CD14-positive monocyte (primary cell): ENCODE measurements around the gene TMEM272. TPM values are rescaled to one million over a fixed set of nuclear protein-coding genes. Genes with fewer than 3 reads are reported as not detected.

ENCODE experiments used
- DNase-seq, 3 donors: peaks; one replicate each; pipeline ENCODE4 v3.0.0-alpha.2; 2011 to 2022
- H2AFZ ChIP-seq: 2 replicates; pipeline ENCODE4 v1.6.0; 2012; ENCODE audit warnings: mild to moderate bottlenecking, low read depth, low read length, inconsistent platforms; ENCODE audit not compliant: insufficient read depth, poor library complexity, severe bottlenecking
- H3K27ac ChIP-seq, 2 donors: 1 replicate in 1 of 2; 2 replicates in 1 of 2; pipeline ENCODE4 v1.5.1; 2012 to 2013; ENCODE audit warnings: low read length in 2 of 2, control low read depth in 1 of 2, inconsistent platforms in 1 of 2, low read depth in 1 of 2, mild to moderate bottlenecking in 1 of 2
- H3K27me3 ChIP-seq, 2 donors: one replicate each; pipeline versions ENCODE4 v1.6.0 to v1.6.1; 2011 to 2013; ENCODE audit warnings: low read length in 2 of 2; ENCODE audit not compliant: control insufficient read depth in 2 of 2, insufficient read depth in 2 of 2
- H3K36me3 ChIP-seq, 2 donors: replicated peaks in 1 of 2; 1 replicate in 1 of 2; 2 replicates in 1 of 2; pipeline versions ENCODE4 v1.5.1 to v1.6.1; 2012 to 2013; ENCODE audit warnings: low read length in 2 of 2, control low read depth in 1 of 2, inconsistent platforms in 1 of 2, mild to moderate bottlenecking in 1 of 2; ENCODE audit not compliant: insufficient read depth in 2 of 2, control insufficient read depth in 1 of 2
- H3K4me1 ChIP-seq, 2 donors: 1 replicate in 1 of 2; 2 replicates in 1 of 2; pipeline versions ENCODE4 v1.5.1 to v1.6.1; 2012 to 2013; ENCODE audit warnings: low read length in 2 of 2, control low read depth in 1 of 2, inconsistent platforms in 1 of 2, mild to moderate bottlenecking in 1 of 2, moderate library complexity in 1 of 2; ENCODE audit not compliant: insufficient read depth in 2 of 2, control insufficient read depth in 1 of 2
- H3K4me2 ChIP-seq: replicated peaks from 2 replicates; pipeline ENCODE3; 2012; ENCODE audit warnings: low read length, moderate library complexity, mild to moderate bottlenecking; ENCODE audit not compliant: poor library complexity, severe bottlenecking; ENCODE audit errors: extremely low read depth
- H3K4me3 ChIP-seq, 3 experiments: fragments of 200-600 bp in 1 of 3; sonication (generic) in 1 of 3; replicated peaks in 1 of 3; 1 replicate in 2 of 3; 2 replicates in 1 of 3; pipeline ENCODE4 v1.5.1; 2011 to 2013; ENCODE audit warnings: low read length in 3 of 3, mild to moderate bottlenecking in 3 of 3, control low read depth in 2 of 3, low read depth in 2 of 3, inconsistent platforms in 1 of 3, moderate library complexity in 1 of 3
- H3K79me2 ChIP-seq: 2 replicates; pipeline ENCODE4 v1.6.0; 2012; ENCODE audit warnings: mild to moderate bottlenecking, control low read depth, inconsistent platforms, low read length, moderate library complexity; ENCODE audit not compliant: insufficient read depth
- H3K9ac ChIP-seq: 2 replicates; pipeline ENCODE4 v1.6.0; 2017; ENCODE audit warnings: low read length, mild to moderate bottlenecking; ENCODE audit not compliant: insufficient read depth, poor library complexity, severe bottlenecking
- H3K9me3 ChIP-seq, 2 donors: replicated peaks in 1 of 2; 1 replicate in 1 of 2; 2 replicates in 1 of 2; pipeline versions ENCODE4 v1.5.1 to v1.6.1; 2012 to 2013; ENCODE audit warnings: low read length in 2 of 2, control low read depth in 1 of 2; ENCODE audit not compliant: control insufficient read depth in 1 of 2, insufficient read depth in 1 of 2
- H4K20me1 ChIP-seq: 2 replicates; pipeline ENCODE4 v1.6.0; 2012; ENCODE audit warnings: mild to moderate bottlenecking, low read length, control low read depth, moderate library complexity; ENCODE audit not compliant: insufficient read depth
- H3K27ac Mint-ChIP-seq, 7 donors: one replicate each; pipeline ENCODE4 v1.8.0; 2020; ENCODE audit warnings: mild to moderate bottlenecking in 7 of 7, mixed read lengths in 7 of 7, moderate library complexity in 6 of 7, inconsistent platforms in 2 of 7
- H3K27me3 Mint-ChIP-seq, 3 donors: one replicate each; pipeline ENCODE4 v1.8.0; 2021 to 2022; ENCODE audit warnings: low read depth in 3 of 3, mild to moderate bottlenecking in 3 of 3, mixed read lengths in 3 of 3, moderate library complexity in 3 of 3, inconsistent platforms in 1 of 3
- H3K36me3 Mint-ChIP-seq, 2 donors: one replicate each; pipeline ENCODE4 v1.8.0; 2020; ENCODE audit warnings: mixed read lengths in 2 of 2, inconsistent platforms in 1 of 2, mild to moderate bottlenecking in 1 of 2
- H3K4me1 Mint-ChIP-seq: one replicate; pipeline ENCODE4 v1.8.0; 2020; ENCODE audit warnings: mild to moderate bottlenecking, mixed read lengths
- H3K4me3 Mint-ChIP-seq, 2 donors: one replicate each; pipeline ENCODE4 v1.8.0; 2020; ENCODE audit warnings: mild to moderate bottlenecking in 2 of 2, mixed read lengths in 2 of 2, moderate library complexity in 1 of 2
- H3K9me3 Mint-ChIP-seq, 7 donors: one replicate each; pipeline ENCODE4 v1.8.0; 2020 to 2022; ENCODE audit warnings: mixed read lengths in 7 of 7, mild to moderate bottlenecking in 6 of 7, moderate library complexity in 6 of 7, inconsistent platforms in 2 of 7
- WGBS: methylation state at CpG from one replicate; pipeline ENCODE4 v1.1.5; 2013; ENCODE audit warnings: missing lambda C conversion rate; ENCODE audit not compliant: insufficient coverage; 5-methylcytosine and 5-hydroxymethylcytosine counted together
- intact Hi-C, 2 donors: fragments of 100-400 bp; cut with micrococcal nuclease; formaldehyde crosslinking; loops; one replicate each; pipeline versions ENCODE4 v1.15.0 to v1.15.1; 2023
- polyA plus RNA-seq, 3 donors: library from polyadenylated mRNA; depleted of rRNA in 1 of 3; unstranded in 2 of 3; stranded (reverse) in 1 of 3; fragments of 300-500 nt in 2 of 3; fragments of >200 nt in 1 of 3; fragmentation: Illumina TruSeq in 2 of 3; gene quantifications; 1 replicate in 2 of 3; 2 replicates in 1 of 3; pipeline ENCODE4 v1.2.3, GENCODE V29; 2012 to 2021
- TF ChIP-seq, protein P1 (sequence below): fragments of 200-600 bp; IDR thresholded peaks from one replicate; pipeline ENCODE4 v1.8.0; 2022; ENCODE audit warnings: antibody characterized with exemption, mild to moderate bottlenecking

The TMEM272 gene
- polyA plus RNA-seq, 3 donors: 0.07 TPM; not detected in 2

DNA sequence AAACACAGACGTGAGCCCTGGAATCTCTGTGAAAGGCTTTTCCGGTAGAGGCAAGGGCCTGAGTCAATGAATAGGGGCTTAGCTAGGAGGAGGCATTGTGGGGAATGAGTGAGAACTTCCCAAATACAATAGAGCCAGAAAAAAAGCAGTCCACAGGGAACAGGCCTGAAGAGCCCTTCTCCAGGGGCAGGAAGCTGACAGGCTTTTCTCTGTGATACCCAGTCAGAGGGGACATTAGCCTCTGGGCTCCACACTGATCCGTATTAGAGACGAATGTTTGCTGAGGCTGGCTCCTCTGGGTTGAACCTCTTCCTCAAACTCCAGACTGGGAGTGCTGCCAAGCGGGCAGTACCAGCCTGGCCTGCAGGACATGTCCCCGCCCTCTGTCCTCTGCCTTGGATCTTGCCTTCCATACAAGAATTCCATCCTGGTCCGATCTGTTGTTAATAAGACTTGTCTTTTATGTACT, 43.3 kb downstream of the TMEM272 start:
- Mint-ChIP-seq H3K4me3 (no peak overlapping the region), H3K27me3 (peaks cover 2 to 25% (median 14%) of the 10 kb centered on the region in 3 donors), H3K36me3 (peaks cover 16% of the 10 kb centered on the region in 2 donors), H3K27ac (peak overlapping the region; percentile 13 to 98 (median 96)), H3K9me3 (peaks cover 0 to 2% (median 0%) of the 10 kb centered on the region in 7 donors), H3K4me1 (peaks cover 44% of the 10 kb centered on the region)
- TF ChIP-seq, protein P1, sequence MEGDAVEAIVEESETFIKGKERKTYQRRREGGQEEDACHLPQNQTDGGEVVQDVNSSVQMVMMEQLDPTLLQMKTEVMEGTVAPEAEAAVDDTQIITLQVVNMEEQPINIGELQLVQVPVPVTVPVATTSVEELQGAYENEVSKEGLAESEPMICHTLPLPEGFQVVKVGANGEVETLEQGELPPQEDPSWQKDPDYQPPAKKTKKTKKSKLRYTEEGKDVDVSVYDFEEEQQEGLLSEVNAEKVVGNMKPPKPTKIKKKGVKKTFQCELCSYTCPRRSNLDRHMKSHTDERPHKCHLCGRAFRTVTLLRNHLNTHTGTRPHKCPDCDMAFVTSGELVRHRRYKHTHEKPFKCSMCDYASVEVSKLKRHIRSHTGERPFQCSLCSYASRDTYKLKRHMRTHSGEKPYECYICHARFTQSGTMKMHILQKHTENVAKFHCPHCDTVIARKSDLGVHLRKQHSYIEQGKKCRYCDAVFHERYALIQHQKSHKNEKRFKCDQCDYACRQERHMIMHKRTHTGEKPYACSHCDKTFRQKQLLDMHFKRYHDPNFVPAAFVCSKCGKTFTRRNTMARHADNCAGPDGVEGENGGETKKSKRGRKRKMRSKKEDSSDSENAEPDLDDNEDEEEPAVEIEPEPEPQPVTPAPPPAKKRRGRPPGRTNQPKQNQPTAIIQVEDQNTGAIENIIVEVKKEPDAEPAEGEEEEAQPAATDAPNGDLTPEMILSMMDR: no peak
- H3K27ac ChIP-seq: peak overlapping the region in 1 of 2 donors; percentile 95
- H4K20me1 ChIP-seq: no peaks in the 10 kb centered on the region
- H3K36me3 ChIP-seq: no peaks in the 10 kb centered on the region
- H3K4me1 ChIP-seq: peaks cover 32 to 38% of the 10 kb centered on the region in 2 donors
- no peaks in the 10 kb centered on the region for H3K9me3 ChIP-seq
- H3K79me2 ChIP-seq: no peaks in the 10 kb centered on the region
- no peak overlapping the region for H2AFZ ChIP-seq
- no peak overlapping the region for H3K4me3 ChIP-seq
- no peak overlapping the region for H3K9ac ChIP-seq
- peak; percentile 35 to 59 (median 47) for DNase-seq
- 11% methylated on average over 2 of the region's 7 CpGs for WGBS
- peaks cover 0 to 3% of the 10 kb centered on the region in 2 donors for H3K27me3 ChIP-seq
- intact Hi-C loops: loop anchor here (5.0 to 10.0 kb wide), 4 partner anchors 167 to 1867 kb away; partner anchors contain the start of genes INTS6 (in 2 of the 2) and SPRYD7 (in 1 of the 2)
- no peak overlapping the region for H3K4me2 ChIP-seq

DNA sequence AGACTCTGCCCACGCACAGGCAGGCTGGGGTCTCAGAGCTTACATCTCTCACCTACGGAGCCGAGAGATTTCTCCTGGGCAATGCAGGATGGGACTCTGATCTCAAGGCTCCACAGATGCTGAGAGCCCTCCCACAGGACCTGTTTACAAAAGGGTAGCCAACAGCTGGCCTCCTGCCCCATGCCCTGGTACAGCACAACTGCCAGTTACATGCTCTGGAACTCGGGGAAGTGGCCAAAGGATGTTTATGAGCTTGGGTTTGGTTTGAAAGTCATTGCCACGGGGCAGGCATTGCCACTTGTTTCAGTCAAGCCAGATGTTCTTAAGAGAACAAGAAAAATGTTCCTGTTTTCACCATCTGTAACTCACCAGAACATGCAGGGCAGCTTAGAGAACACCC, 44.5 kb downstream of the TMEM272 start:
- peaks cover 36% of the 10 kb centered on the region for H3K4me1 Mint-ChIP-seq

More for the DNA sequence above, 44.5 kb downstream of the TMEM272 start:
- TF ChIP-seq, protein P1: no peak
- Histone ChIP-seq H3K27me3 (peaks cover 0 to 7% of the 10 kb centered on the region in 2 donors), H3K4me2 (no peak overlapping the region), H3K9me3 (no peaks in the 10 kb centered on the region), H3K27ac (no peak overlapping the region), H3K36me3 (no peaks in the 10 kb centered on the region), H3K9ac (no peak overlapping the region), H2AFZ (no peak overlapping the region), H3K79me2 (no peaks in the 10 kb centered on the region), H3K4me1 (peaks cover 32 to 38% of the 10 kb centered on the region in 2 donors), H4K20me1 (no peaks in the 10 kb centered on the region), H3K4me3 (no peak overlapping the region)
- Mint-ChIP-seq H3K9me3 (peaks cover 0 to 2% (median 0%) of the 10 kb centered on the region in 7 donors), H3K4me3 (peak overlapping the region in 1 of 2 donors; percentile 54), H3K27me3 (peaks cover 2 to 31% (median 23%) of the 10 kb centered on the region in 3 donors), H3K27ac (peak overlapping the region in 1 of 7 donors; percentile 29), H3K36me3 (peaks cover 20 to 27% of the 10 kb centered on the region in 2 donors)
- no peak for DNase-seq
- 54% methylated on average over 5 of the region's 5 CpGs for WGBS
- intact Hi-C loops: loop anchor here (5.0 to 10.0 kb wide), 4 partner anchors 166 to 1866 kb away; partner anchors contain the start of genes INTS6 (in 2 of the 2) and SPRYD7 (in 1 of the 2)
